HAP-1 (cell line): ENCODE data around the gene IL9.

Experiments used
- DNase-seq, 2 experiments: peaks; one replicate each; pipeline ENCODE4 v3.0.0-alpha.2; 2016 to 2020; ENCODE audit warnings: low spot score in 2 of 2
- H3K27me3 ChIP-seq: fragments of 250-450 bp; sonication (Bioruptor Pico); 2 replicates; pipeline ENCODE4 v1.5.1; 2020; ENCODE audit warnings: low read depth, mild to moderate bottlenecking, moderate library complexity
- H3K36me3 ChIP-seq: fragments of 250-450 bp; sonication (Bioruptor Pico); replicated peaks from 2 replicates; pipeline ENCODE4 v1.5.1; 2020; ENCODE audit warnings: mild to moderate bottlenecking
- H3K4me1 ChIP-seq: fragments of 250-450 bp; sonication (Bioruptor Pico); 2 replicates; pipeline ENCODE4 v1.5.1; 2020; ENCODE audit warnings: mild to moderate bottlenecking
- H3K4me3 ChIP-seq: fragments of 250-450 bp; sonication (Bioruptor Pico); 2 replicates; pipeline ENCODE4 v1.5.1; 2020; ENCODE audit warnings: mild to moderate bottlenecking, moderate library complexity
- H3K9me3 ChIP-seq: fragments of 250-450 bp; sonication (Bioruptor Pico); 2 replicates; pipeline ENCODE4 v1.5.1; 2020; ENCODE audit warnings: mild to moderate bottlenecking, moderate library complexity
- in situ Hi-C: fragments of 300-500 bp; cut with MboI; formaldehyde crosslinking; loops from 3 replicates; pipeline ENCODE4 v1.14.3; 2020; ENCODE audit warnings: low sequenced_read_pairs, inconsistent platforms, mixed read lengths

The IL9 gene

DNA sequence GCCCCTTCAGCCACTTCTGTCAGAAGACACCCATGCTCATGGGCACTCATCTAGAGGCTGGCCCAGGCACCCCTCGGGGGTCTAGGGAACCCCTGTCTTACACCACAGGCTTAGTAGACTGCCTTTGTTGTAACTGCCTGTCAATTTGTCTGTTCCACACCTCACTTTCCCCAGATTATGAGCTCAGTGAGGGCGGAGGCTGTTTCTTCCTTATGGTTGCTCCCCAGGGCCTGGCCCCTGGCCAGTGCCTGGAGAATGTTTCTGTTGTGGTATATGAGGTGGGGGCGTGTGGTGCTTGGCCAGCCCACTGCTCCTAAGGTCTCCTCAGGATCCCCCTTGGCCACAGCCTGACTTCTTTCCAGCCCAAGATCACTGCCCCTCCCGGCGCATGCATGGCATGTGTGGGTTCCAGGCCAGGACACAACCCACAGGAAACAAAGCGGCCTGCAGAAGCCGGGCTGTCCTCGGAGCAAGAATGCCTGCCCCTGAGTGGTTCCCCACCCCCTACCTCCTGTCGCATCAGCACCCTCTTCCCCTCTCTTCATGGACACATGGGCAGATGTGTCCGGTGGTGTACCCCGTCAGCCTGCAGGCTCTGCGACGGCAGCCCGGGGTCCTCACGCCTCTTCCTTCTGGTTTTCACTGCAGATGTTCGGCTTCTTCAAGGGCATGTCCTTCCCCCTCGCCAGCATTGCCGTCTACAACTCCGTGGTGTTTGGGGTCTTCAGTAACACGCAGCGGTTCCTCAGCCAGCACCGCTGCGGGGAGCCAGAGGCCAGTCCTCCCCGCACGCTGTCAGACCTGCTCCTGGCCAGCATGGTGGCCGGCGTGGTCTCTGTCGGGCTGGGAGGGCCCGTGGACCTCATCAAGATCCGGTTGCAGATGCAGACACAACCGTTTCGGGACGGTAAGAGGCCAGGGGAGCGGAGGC, 43.5 kb downstream of the IL9 start:
- no peaks in the 10 kb centered on the region for H3K27me3 ChIP-seq
- in situ Hi-C loops = no loop called here

DNA sequence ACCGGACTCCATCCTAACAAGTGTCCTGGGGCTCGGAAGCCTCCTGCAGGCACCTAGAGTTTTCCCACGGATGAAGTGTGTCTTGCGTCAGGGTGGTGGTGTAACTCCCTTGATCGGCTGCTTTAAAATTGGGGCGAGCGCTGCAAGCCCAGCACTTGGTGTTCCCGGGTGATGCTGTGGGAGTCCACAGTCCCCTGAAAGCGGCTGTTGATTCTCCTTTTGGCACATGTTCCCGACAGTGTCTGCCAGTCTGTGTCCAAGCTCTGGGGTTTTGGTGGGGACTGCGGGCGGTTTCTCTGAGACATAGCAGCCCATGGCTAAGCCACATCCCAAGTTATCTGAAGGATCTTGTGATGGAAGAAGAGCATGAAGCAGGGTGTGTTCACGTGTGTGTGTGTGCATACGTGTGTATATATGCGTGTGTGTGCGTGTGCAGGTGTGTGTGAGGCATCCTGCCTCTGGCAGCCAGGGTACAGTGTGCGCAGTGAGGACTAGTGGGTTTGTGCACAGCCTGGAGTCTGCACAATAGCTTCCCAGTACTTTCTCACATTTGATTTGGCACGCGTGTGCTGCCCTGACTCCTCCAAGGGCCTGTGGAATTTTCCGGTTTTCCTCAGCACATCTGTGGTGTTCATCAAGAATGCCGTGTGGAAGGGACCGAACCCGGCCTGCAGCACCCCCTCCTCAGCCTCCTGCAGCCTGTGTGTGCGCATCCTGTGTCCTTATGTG, 44.3 kb downstream of the IL9 start:
- in situ Hi-C loops = no loop called here
- no peaks in the 10 kb centered on the region for H3K9me3 ChIP-seq
- no peaks in the 10 kb centered on the region for H3K36me3 ChIP-seq
- no peaks in the 10 kb centered on the region for H3K27me3 ChIP-seq
- no peak overlapping the region for H3K4me3 ChIP-seq
- H3K4me1 ChIP-seq = no peaks in the 10 kb centered on the region
- no peak for DNase-seq

More for the DNA sequence above, 43.5 kb downstream of the IL9 start:
- no peaks in the 10 kb centered on the region for H3K4me1 ChIP-seq
- no peaks in the 10 kb centered on the region for H3K36me3 ChIP-seq
- no peaks in the 10 kb centered on the region for H3K9me3 ChIP-seq
- no peak overlapping the region for H3K4me3 ChIP-seq
- no peak for DNase-seq

DNA sequence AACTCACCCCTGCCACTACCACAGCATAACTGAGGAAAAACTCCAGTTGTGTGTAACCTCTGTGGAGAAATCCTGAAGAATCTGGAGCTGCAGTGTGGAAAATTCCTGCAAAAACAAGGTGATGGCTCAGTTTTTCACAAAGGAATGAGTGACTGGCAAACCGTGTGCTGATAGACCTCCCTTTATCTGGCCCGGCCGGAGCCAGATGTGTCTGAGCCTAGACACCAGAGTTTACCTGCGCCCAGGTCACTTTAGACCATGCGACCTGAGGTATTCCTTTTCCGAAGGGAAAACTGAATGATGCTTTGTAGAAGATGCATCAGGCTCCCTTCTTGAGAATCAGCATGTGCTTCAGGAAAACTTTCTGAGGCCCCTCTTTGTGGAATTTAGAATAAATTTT, 45.0 kb downstream of the IL9 start:
- Histone ChIP-seq H3K27me3 (no peaks in the 10 kb centered on the region), H3K4me3 (no peak overlapping the region), H3K36me3 (no peaks in the 10 kb centered on the region), H3K9me3 (no peaks in the 10 kb centered on the region), H3K4me1 (no peaks in the 10 kb centered on the region)
- no peak for DNase-seq
- in situ Hi-C loops = no loop called here

DNA sequence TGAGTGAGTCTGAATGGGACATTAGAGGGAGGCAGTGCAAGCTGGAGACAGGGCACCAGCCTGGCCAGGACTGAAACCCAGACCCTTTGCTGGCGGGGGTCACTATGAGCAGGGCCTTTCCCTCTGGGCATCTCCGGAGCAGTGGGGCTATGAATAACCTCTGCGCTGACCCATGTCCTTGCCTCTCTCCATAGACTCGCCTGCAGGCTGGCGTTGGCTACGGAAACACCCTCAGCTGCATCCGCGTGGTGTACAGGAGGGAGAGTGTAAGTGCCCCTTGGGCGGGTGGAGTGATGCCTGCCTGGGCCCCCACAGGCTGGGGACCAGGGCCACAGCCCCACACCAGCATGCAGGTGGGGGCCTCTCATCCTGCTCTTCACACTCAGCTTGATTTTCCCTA, 45.4 kb downstream of the IL9 start:
- H3K4me1 ChIP-seq = no peaks in the 10 kb centered on the region
- no peaks in the 10 kb centered on the region for H3K36me3 ChIP-seq
- DNase-seq = no peak
- H3K27me3 ChIP-seq = no peaks in the 10 kb centered on the region
- H3K4me3 ChIP-seq = no peak overlapping the region
- in situ Hi-C loops = no loop called here
- no peaks in the 10 kb centered on the region for H3K9me3 ChIP-seq

DNA sequence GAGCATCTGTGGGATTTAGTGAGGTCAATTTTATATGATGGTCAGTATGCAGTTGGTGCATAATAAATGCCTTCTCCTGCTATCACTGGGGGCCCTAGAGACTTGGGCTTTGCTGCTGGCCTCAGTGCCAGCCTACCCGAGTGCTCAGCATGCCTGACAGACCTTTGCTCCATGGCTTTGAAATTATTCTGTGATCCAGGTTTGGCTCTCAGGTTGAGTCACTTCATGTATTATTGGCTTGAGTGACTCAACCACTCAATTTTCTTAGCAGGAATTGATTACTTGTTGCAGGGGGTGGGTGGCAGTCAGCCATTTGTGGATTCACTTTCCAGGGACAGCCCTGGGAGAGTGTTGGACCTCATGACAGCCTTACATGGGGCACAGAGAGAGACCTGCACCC, 47.7 kb downstream of the IL9 start:
- in situ Hi-C loops = no loop called here
- no peak for DNase-seq
- no peaks in the 10 kb centered on the region for H3K27me3 ChIP-seq

GRCh38 chr5:135846311-135846710, 49.3 kb downstream of the IL9 start:
- Histone ChIP-seq H3K36me3 (no peaks in the 10 kb centered on the region), H3K9me3 (no peaks in the 10 kb centered on the region), H3K4me3 (no peak overlapping the region), H3K27me3 (0 out of 2 replicates have a peak, but pooled peaks cover under 1% of the 10 kb centered on the region), H3K4me1 (no peaks in the 10 kb centered on the region)
- in situ Hi-C loops = no loop called here
- no peak for DNase-seq

More for the DNA sequence above, 47.7 kb downstream of the IL9 start:
- Histone ChIP-seq H3K4me1 (no peaks in the 10 kb centered on the region), H3K9me3 (no peaks in the 10 kb centered on the region), H3K36me3 (no peaks in the 10 kb centered on the region), H3K4me3 (no peak overlapping the region)

DNA sequence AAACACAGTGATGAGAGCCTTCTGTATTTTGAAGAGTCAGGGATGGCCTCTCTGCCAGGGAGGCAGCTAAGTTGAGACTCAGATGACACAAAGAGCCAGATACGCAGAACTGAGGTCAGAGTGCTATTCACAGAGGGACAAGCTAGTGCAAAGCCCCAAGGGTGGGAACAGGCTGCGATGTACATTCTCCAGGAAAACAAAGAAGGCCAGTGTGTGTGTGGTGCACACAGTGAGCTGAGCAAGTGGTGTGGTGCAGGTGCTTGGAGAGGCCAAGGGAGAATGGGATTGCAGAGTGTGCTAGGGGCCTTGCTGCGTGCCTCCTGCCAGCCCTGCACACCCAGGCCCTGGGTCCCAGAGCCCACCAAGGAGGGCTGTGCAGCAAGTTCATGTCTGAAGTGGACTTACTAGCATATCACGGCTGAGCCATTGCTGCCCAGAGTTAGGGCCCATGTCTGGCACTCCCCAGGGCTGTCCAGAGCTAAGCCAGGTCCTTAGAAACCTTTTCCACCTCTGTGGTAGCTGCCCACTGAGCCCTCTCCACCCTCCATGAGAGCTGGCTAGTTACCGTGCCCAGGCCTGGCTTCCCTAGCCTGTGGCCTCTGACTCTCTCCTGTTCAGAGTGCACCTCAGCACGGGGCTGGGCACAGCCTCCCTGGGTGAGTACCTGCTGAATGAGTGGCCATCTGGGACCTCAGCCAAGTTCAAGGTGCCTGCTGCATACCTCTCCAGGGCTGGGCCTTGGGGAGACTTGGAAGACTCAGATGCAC, 51.9 kb downstream of the IL9 start:
- in situ Hi-C loops = no loop called here
- no peaks in the 10 kb centered on the region for H3K4me1 ChIP-seq
- H3K9me3 ChIP-seq = no peaks in the 10 kb centered on the region; the same call in 1 of the 2 replicates
- no peak for DNase-seq
- H3K27me3 ChIP-seq = peaks cover 6% of the 10 kb centered on the region; the same call in 1 of the 2 replicates
- H3K36me3 ChIP-seq = no peaks in the 10 kb centered on the region
- H3K4me3 ChIP-seq = no peak overlapping the region

- Histone ChIP-seq H3K27me3 (peaks cover 6% of the 10 kb centered on the region; the same call in 1 of the 2 replicates), H3K9me3 (peaks cover 9% of the 10 kb centered on the region; the same call in 1 of the 2 replicates), H3K36me3 (no peaks in the 10 kb centered on the region), H3K4me3 (no peak overlapping the region), H3K4me1 (no peaks in the 10 kb centered on the region)
- in situ Hi-C loops = no loop called here
- no peak for DNase-seq
These were observed 52.9 kb downstream of the IL9 start for GRCh38 chr5:135842737-135843136.
